VCaP (cell line): Measurements from ENCODE around the gene ZDHHC24.
"Not testable (repeated sequence)": the region's sequence is repeated elsewhere in the genome, so short reads cannot be mapped to it uniquely, and the experiment has no call there.

Experiments used
- H3K27ac ChIP-seq: fragments of 450-650 bp; 2 replicates; pipeline ENCODE4 v1.5.1; 2017
- CTCF ChIP-seq: fragments of 450-650 bp; conservative IDR thresholded peaks from 2 replicates; pipeline ENCODE4 v1.5.1; 2017; ENCODE audit warnings: mild to moderate bottlenecking, moderate library complexity

ZDHHC24 gene

GRCh38 chr11:66589996-66590675 is 44.3 kb upstream of the ZDHHC24 start:
- no peak overlapping the region for H3K27ac ChIP-seq
- no peak for TF ChIP-seq CTCF

GRCh38 chr11:66589315-66589714 is 43.5 kb upstream of the ZDHHC24 start:
- H3K27ac ChIP-seq = not testable (repeated sequence)

GRCh38 chr11:66586136-66586535 is 40.3 kb upstream of the ZDHHC24 start:
- no peak for TF ChIP-seq CTCF
- no peak overlapping the region for H3K27ac ChIP-seq

- not testable (repeated sequence) for H3K27ac ChIP-seq
These were observed 39.6 kb upstream of the ZDHHC24 start for GRCh38 chr11:66585447-66585846.

GRCh38 chr11:66582565-66583147 is 36.8 kb upstream of the ZDHHC24 start:
- H3K27ac ChIP-seq = not testable (repeated sequence)

GRCh38 chr11:66581261-66581660 is 35.4 kb upstream of the ZDHHC24 start:
- H3K27ac ChIP-seq = no peak overlapping the region
- no peak for TF ChIP-seq CTCF

- no peak for TF ChIP-seq CTCF
- H3K27ac ChIP-seq = no peak overlapping the region
These were observed 35.0 kb upstream of the ZDHHC24 start for GRCh38 chr11:66580803-66581202.

GRCh38 chr11:66579017-66579606 is 33.3 kb upstream of the ZDHHC24 start:
- TF ChIP-seq CTCF = peak; percentile 100
- no peak overlapping the region for H3K27ac ChIP-seq

GRCh38 chr11:66570850-66571180 is 25.0 kb upstream of the ZDHHC24 start:
- H3K27ac ChIP-seq = no peak overlapping the region
- no peak for TF ChIP-seq CTCF
